Ovary (tissue), 9 donors: ENCODE results near the gene ZNF701. TPM values are rescaled to one million over a fixed set of nuclear protein-coding genes. Genes with fewer than 3 reads are reported as not detected.

Experiments used
- DNase-seq, 5 donors: peaks; one replicate each; pipeline ENCODE4 v3.0.0-alpha.2; 2019 to 2020
- H3K27ac ChIP-seq, 2 donors: fragments of 200-600 bp; one replicate each; pipeline versions ENCODE4 v1.5.1 to v1.8.0; 2019 to 2022
- H3K27me3 ChIP-seq: fragments of 200-600 bp; one replicate; pipeline ENCODE4 v1.8.0; 2022
- H3K36me3 ChIP-seq: fragments of 200-600 bp; sonication (generic); one replicate; pipeline ENCODE4 v1.5.1; 2019
- H3K4me1 ChIP-seq: one replicate; pipeline ENCODE4 v1.8.1; 2013; ENCODE audit warnings: mild to moderate bottlenecking, moderate library complexity; ENCODE audit not compliant: insufficient read depth
- H3K4me3 ChIP-seq: fragments of 200-600 bp; sonication (generic); one replicate; pipeline ENCODE4 v1.5.1; 2017
- H3K9me3 ChIP-seq, 2 donors: fragments of 200-600 bp in 1 of 2; sonication (generic) in 1 of 2; one replicate each; pipeline versions ENCODE4 v1.5.1 to v1.8.1; 2013 to 2019; ENCODE audit warnings: mild to moderate bottlenecking in 1 of 2, moderate library complexity in 1 of 2
- CTCF ChIP-seq, 3 donors: fragments of 450-650 bp in 2 of 3; fragments of 200-600 bp in 1 of 3; IDR thresholded peaks; one replicate each; pipeline versions ENCODE4 v1.5.1 to v1.8.0; 2016 to 2022; ENCODE audit warnings: antibody characterized with exemption in 3 of 3, mild to moderate bottlenecking in 1 of 3
- EP300 ChIP-seq: sonication (generic); formaldehyde crosslinking; IDR thresholded peaks from one replicate; pipeline ENCODE4 v1.6.1; 2017; ENCODE audit warnings: antibody characterized with exemption
- POLR2A ChIP-seq: fragments of 450-650 bp; IDR thresholded peaks from one replicate; pipeline ENCODE4 v1.6.1; 2017; ENCODE audit warnings: antibody characterized with exemption, mild to moderate bottlenecking, moderate library complexity
- WGBS, 3 donors: extraction: QIAGEN DNeasy Blood & Tissue Kit in 1 of 3; methylation state at CpG; one replicate each; pipeline versions ENCODE4 v1.1.5 to v1.1.7; 2013 to 2017; 5-methylcytosine and 5-hydroxymethylcytosine counted together
- intact Hi-C, 4 donors: fragments of 100-400 bp; cut with DNase I; formaldehyde crosslinking; loops; one replicate each; pipeline versions ENCODE4 v1.11.0 to v1.15.1; 2022 to 2023
- polyA plus RNA-seq, 2 donors: library from polyadenylated mRNA; stranded (reverse); fragments of 200-250 nt in 1 of 2; fragments of 350-450 nt in 1 of 2; fragmentation: Illumina TruSeq in 1 of 2; extraction: RNeasy Lipid Tissue Mini Kit (QIAGEN cat#74804) in 1 of 2; gene quantifications; one replicate each; pipeline ENCODE4 v1.2.3, GENCODE V29; 2013 to 2014
- small RNA-seq: library from RNA; depleted of rRNA; stranded (forward); fragments of <200 nt; gene quantifications from one replicate; pipeline ENCODE3, GENCODE V24; 2016
- total RNA-seq, 7 donors: library from RNA; depleted of rRNA in 2 of 7; stranded (reverse); fragments of >200 nt in 2 of 7; fragmentation: NEBNext Ultra II Directional in 3 of 7; extraction: Animal tissue kit (Norgen Biotek cat#: 25700) in 3 of 7; gene quantifications; one replicate each; pipeline versions ENCODE4 v1.1.0 to v1.2.4, GENCODE V29; 2016 to 2023
- donor health status: DM: no; HTN: no; CAD: no; lungs with moderate emphysema.
- donor health status: DM: no; HTN: no; CAD: no.
- donor health status: Bipolar disorder and iron deficiency.
- donor health status: DM: yes; HTN: yes; CAD: no.
- donor health status: DM: no; HTN: no; CAD: no.
- donor health status: DM: yes; HTN: yes; CAD: no.

The ZNF701 gene
- total and polyA plus RNA-seq, 9 donors: 7.3 to 21.7 (median 15.5) TPM

DNA sequence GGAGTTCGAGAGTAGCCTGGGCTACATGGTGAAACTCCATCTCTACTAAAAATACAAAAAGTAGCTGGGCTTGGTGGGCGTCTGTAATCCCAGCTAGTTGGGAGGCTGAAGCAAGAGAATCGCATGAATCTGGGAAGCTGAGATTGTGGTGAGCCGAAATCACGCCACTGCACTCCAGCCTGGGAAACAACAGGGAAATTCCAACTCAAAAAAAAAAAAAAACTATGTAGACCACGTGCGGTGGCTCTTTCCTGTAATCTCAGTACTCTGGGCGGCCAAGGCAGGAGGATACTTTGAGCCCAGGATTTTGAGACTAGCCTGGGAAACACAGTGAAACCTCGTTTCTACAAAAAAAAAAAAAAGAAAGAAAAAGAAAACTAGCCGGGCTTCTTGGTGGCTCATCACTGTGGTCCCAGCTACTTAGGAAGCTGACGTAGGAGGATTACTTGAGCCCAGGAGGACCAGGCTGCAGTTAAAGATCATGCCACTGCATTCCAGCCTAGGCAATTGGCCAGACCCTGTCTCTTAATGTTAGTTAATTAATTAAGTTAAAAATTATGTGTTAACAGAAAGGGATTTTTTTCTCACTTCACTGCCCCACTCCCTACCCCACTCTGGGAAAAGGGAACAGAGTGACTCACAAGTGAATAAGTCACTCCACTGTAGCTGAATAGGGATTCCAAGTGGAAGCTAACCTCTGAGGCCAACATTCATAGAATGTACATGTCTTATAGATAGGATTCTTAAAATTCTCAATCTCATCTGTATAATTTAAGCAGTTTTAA, 65.9 kb downstream of the ZNF701 start:
- no peaks in the 10 kb centered on the region for H3K9me3 ChIP-seq
- no peak for TF ChIP-seq POLR2A
- TF ChIP-seq CTCF (IDR thresholded peaks at IDR 0.05): no peak
- TF ChIP-seq EP300: no peak
- no peak overlapping the region for H3K4me3 ChIP-seq
- H3K27me3 ChIP-seq: no peaks in the 10 kb centered on the region
- WGBS, 3 donors: 81 to 86% (median 85%) methylated on average over 11 of the region's 11 CpGs
- intact Hi-C loops: no loop called here
- no peak for DNase-seq
- H3K4me1 ChIP-seq: peaks cover 3% of the 10 kb centered on the region
- H3K27ac ChIP-seq: no peak overlapping the region
- no peaks in the 10 kb centered on the region for H3K36me3 ChIP-seq

Small RNA genes lying within 50 kb of the gene (small RNA-seq; reads per million reads assigned to genes)
- gene RPL39P34: not detected

Other genes starting within 250 kb of the ZNF701 start
- 1 to 10 TPM; 3.3 to 9.1 (median 6.5) TPM for gene ZNF610, start 234.0 kb upstream of the ZNF701 start, total RNA-seq
- gene ZNF610, start 234.0 kb upstream of the ZNF701 start, polyA plus RNA-seq: 10 to 100 TPM in 1 of 2 donors, 1 to 10 TPM in 1; 5.3 to 11.7 TPM
- 10 to 100 TPM; 18.0 to 32.6 (median 30.3) TPM for gene ZNF880, start 200.4 kb upstream of the ZNF701 start, total RNA-seq
- gene ZNF880, start 200.4 kb upstream of the ZNF701 start, polyA plus RNA-seq: 10 to 100 TPM; 15.6 to 16.2 TPM
- gene ZNF528, start 172.4 kb upstream of the ZNF701 start, total RNA-seq: 10 to 100 TPM; 18.7 to 36.6 (median 28.5) TPM
- gene ZNF528, start 172.4 kb upstream of the ZNF701 start, polyA plus RNA-seq: 10 to 100 TPM; 12.5 to 29.0 TPM
- under 1 TPM; 0.23 to 0.91 (median 0.36) TPM for gene ZNF534, start 141.1 kb upstream of the ZNF701 start, total RNA-seq
- gene ZNF534, start 141.1 kb upstream of the ZNF701 start, polyA plus RNA-seq: under 1 TPM; 0.16 to 0.17 TPM
- gene ZNF578, start 116.7 kb upstream of the ZNF701 start, total RNA-seq: 1 to 10 TPM; 1.6 to 8.0 (median 4.1) TPM
- gene ZNF578, start 116.7 kb upstream of the ZNF701 start, polyA plus RNA-seq: 1 to 10 TPM; 1.8 to 3.8 TPM
- 10 to 100 TPM in 6 of 7 donors, 1 to 10 TPM in 1; 8.8 to 26.4 (median 21.7) TPM for gene ZNF808, start 42.6 kb upstream of the ZNF701 start, total RNA-seq
- gene ZNF808, start 42.6 kb upstream of the ZNF701 start, polyA plus RNA-seq: 1 to 10 TPM; 6.0 to 7.5 TPM
- gene ZNF83, start 68.1 kb downstream of the ZNF701 start, total RNA-seq: 10 to 100 TPM; 50.8 to 84.9 (median 59.0) TPM
- gene ZNF83, start 68.1 kb downstream of the ZNF701 start, polyA plus RNA-seq: 10 to 100 TPM; 65.2 to 66.8 TPM
- 10 to 100 TPM in 6 of 7 donors, 1 to 10 TPM in 1; 9.9 to 21.5 (median 17.7) TPM for gene ZNF611, start 164.8 kb downstream of the ZNF701 start, total RNA-seq
- 1 to 10 TPM; 5.9 to 6.6 TPM for gene ZNF611, start 164.8 kb downstream of the ZNF701 start, polyA plus RNA-seq
- gene ZNF600, start 216.5 kb downstream of the ZNF701 start, total RNA-seq: 10 to 100 TPM in 2 of 7 donors, 1 to 10 TPM in 5; 5.4 to 11.7 (median 8.1) TPM
- 1 to 10 TPM; 5.5 to 6.4 TPM for gene ZNF600, start 216.5 kb downstream of the ZNF701 start, polyA plus RNA-seq